LoVo (cell line): ENCODE measurements around the gene TRIL.

Experiments used
- DNase-seq: peaks from one replicate; pipeline ENCODE4 v3.0.0-alpha.2; 2016; ENCODE audit warnings: low spot score

The TRIL gene, protein sequence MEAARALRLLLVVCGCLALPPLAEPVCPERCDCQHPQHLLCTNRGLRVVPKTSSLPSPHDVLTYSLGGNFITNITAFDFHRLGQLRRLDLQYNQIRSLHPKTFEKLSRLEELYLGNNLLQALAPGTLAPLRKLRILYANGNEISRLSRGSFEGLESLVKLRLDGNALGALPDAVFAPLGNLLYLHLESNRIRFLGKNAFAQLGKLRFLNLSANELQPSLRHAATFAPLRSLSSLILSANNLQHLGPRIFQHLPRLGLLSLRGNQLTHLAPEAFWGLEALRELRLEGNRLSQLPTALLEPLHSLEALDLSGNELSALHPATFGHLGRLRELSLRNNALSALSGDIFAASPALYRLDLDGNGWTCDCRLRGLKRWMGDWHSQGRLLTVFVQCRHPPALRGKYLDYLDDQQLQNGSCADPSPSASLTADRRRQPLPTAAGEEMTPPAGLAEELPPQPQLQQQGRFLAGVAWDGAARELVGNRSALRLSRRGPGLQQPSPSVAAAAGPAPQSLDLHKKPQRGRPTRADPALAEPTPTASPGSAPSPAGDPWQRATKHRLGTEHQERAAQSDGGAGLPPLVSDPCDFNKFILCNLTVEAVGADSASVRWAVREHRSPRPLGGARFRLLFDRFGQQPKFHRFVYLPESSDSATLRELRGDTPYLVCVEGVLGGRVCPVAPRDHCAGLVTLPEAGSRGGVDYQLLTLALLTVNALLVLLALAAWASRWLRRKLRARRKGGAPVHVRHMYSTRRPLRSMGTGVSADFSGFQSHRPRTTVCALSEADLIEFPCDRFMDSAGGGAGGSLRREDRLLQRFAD

DNA sequence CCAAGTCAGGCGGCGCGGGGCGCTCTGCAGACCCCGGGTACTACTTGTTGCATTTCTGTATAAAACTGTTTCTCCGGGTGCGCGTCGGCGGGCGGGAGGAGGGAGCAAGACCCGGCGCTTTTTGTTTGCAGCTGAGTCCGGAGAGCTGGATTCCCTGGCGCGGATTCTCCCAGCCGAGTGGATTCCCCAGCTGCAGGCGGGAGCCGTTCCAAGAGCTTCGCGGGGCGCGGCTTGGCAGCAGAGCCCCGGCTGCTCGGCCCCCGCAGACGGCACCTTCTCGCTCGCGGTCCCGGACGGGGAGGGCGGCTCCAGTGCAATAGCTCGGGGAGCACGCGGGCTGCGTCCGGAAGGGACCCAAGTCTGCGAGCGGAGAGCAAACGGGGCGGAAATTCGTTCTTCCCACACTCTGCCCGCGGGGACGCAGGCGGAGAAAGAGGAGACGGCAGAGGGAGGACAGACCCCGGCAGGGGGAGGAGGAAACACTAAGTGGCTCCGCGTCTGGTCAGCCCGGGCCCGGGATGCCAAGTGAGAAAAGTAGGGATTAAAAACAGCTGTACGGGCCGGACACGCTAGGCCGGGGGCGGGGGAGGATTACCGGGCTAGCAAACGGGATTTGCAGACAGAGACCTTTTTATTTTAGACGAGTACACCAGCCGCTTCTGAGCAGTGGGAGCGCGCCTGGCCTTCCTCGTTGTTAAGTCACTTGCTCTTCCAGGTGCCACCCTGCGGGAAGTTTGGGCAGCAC is at the start of gene TRIL:
Gene TRIL (minus strand): TSS at position 96 of the 745 bp plus-strand sequence. CDS start 284 bp downstream, outside the sequence.
- DNase-seq: no peak

DNA sequence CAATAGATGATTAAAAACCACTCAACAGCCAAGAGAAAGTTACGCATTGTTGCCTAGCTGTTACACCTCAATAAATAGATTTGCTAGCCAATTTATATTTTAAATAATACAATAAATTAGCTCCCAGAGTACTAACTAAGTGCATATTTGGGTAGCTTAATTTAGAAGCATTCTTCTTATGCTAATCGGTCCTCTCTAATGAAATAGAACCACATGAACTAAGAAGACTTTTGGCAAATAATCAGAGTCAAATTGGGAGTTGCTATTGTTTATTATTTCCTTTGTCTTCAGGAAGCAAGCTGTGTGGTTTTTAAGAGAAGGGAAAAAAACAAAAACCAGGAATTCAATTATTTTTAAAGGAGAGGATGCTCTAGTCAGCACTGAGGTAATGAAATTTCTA is 49.0 kb upstream of the TRIL start:
- no peak for DNase-seq

DNA sequence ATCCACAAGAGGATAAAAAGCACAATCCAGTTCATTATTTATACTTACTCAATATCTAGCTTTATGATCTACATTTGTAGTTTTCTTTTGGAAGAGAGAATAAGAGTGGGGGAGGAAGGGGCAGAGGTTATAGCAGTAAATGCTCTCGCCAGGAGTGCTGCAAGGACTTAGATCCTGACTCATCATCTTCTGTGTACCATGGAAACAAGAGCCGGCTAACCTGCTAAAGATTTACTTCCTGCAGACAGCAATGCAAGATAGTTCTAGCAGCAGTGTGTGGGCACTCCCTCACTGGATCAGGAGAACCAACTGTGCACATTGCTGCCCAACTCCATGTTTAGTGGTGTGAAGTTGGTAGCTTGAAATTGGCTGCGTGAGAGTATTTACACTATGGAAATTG is 47.7 kb upstream of the TRIL start:
- no peak for DNase-seq

DNA sequence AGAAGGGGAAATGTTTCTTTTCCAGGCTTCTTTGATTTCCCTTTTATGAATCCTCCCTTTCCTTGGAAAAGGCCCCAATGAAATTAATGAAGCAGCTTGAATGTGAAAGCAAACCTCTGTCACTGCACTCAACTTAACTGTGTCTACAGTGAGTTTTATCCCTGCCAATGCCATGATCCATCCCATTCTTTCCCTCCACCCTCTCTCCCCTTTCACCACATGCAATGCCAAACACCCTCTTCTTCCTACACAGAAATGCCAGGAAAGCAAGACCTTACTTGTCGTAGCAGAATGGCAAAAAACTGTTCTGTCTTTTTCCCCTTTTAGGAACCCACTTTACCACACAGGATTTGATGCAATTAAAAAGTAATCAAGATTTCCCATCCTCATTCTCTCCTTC is 47.3 kb upstream of the TRIL start:
- no peak for DNase-seq

DNA sequence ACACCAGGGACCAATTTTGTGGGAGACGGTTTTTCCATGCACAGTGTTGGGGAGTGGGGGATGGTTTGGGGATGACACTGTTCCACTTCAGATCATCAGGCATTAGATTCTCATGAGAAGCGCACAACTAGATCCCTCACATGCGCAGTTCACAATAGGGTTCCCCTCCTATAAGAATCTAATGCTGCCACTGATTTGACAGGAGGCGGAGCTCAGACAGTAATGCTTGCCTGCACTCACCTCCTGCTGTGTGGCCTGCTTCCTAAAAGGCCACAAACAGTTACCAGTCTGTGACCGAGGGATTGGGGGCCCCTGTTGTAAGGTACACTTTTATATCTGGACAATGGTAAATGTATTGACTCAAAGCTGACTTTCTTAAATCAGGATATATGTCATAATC is 45.6 kb upstream of the TRIL start:
- no peak for DNase-seq

DNA sequence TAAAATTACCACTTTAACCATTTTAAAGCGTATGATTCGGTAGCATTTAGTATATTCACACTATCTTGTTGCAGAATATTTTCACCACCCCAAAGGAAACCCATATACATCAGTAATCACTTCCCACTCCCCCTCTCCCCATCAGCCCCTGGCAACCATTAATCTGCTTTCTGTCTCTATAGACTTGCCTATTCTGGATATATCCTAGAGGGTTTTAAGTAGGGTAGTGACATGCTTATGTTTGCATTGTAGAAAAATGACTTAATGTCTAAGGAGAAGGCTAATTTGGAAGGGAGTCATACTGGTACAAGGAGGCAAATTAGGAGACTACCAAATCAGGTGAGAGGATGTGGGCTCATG is 42.6 kb upstream of the TRIL start:
- no peak for DNase-seq

DNA sequence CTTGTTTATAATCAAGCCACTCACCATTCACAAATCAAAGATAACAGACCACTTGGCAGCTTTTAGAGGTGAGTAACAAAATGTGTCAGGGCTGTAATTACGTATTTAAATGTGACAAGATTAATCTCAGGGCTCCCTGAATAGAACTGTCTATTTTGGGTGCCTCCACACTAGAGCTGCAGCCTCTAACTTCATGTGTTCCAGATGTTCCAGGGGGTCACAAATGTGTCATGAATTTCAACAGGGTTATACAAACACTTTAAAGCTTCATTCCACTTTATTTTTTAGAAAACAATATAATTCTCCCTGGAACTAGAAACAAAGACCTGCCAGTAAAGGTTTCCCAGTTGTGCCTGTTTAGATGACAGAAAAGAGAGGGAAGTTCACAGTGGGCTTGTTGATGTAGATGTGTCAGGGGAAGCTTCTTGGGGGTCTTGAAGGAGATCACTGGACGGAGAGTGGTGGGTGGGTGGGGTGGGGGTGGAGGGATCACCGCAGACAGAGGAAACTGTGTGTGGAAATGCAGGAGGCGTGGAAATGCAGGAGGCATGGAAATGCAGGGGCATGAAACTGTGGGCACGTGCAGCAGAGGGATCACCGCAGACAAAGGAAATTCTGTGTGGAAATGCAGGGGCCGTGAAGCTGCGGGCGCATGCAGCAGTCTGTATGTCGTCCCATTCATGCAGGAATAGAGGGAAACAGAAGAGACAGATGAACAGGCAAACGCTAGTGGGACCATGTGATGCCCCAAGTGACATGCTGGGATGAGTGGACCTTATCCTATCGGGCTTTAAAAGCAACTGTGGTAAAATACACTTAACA is 42.0 kb upstream of the TRIL start:
- no peak for DNase-seq

DNA sequence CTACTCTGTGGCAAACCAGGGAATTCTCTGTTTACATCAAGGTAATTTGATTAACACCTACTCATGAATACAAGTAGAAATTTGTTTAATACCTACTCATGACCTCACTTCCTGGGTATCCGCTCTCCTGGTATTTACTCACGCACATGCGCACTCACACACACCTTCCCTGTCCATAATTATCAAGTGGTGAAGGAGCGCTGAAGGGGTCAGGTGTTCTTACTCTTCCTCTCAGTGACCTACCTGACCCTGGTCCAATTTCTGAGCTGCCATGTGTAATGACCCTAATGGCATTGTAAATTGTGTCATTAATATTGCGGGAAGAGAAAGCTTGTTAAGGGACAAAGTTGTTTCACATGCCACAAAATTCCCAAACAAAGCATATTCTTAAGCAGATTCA is 41.3 kb upstream of the TRIL start:
- no peak for DNase-seq

DNA sequence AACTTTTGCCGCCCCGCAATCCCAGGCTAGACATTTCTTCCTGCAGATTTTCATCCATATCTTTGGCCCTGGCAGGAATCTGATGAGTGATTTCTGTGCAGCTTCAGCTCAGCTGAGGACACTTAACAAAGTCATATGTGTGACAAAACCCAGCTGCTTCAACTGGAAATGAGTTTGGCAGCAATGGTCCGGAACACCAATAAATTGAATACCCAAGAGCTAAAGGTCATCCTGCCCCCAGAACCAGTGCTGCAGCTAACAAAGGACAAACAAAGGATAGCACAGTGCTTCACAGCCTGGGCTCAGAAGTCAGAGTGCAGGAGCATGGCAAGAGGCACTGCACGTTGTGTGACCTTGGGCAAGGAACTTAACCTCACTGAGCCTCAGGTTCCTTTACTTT is 40.0 kb upstream of the TRIL start:
- DNase-seq: no peak

DNA sequence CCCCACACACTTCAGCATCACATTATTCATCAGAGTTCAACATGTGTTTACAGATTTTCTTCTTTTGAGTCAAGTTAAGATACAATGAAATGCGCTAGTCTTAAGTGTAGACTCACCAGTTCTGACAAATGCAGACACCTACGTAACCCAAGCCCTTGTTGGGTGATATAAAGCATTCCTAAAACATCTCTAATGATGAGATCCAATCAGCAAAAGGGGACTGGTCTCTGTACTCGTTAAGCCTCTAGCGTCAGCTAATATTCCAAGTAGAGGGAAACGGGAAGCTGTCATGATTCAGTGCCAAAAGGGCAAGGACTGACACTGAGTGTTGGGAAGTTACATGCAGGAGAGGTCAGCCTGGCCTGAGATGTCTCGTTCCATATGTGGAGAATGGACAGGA is 38.7 kb upstream of the TRIL start:
- no peak for DNase-seq

DNA sequence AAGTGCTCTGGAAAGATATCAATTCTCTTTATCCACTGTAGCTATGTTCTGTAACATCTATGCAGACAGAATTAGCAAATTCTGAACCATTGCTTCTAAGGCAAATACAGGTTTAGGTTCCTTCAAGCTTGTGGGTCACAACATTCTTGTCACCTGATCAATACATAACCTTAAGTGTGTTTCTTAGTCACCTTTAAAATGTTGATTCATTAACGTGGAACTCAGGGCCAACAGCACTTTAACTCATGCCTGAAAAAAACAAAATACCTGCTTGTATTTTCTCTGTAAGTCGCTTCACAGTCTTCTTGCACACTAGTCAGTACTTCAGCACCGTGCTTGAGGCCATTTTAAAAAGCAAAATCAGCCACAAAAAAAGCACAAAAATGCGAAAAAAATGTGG is 35.2 kb upstream of the TRIL start:
- DNase-seq: no peak

DNA sequence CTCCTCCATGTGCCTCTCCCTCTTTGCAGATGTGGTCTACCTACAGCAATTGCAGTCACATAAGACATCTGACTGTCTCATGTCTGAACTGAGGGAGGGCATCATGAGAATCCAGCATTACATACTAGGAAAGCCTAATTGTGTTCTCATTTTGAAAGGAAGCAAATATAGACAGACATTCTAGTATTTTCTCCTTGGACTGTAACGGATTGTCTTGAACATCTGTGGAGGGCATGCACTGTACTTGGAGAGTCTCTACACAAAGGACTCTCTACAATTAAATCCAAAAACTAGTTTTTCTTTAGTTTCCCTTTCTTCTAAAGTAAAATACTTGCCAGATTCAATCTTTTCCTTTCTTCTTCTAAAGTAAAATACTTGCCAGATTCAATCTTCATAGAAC is 34.7 kb upstream of the TRIL start:
- DNase-seq: no peak

DNA sequence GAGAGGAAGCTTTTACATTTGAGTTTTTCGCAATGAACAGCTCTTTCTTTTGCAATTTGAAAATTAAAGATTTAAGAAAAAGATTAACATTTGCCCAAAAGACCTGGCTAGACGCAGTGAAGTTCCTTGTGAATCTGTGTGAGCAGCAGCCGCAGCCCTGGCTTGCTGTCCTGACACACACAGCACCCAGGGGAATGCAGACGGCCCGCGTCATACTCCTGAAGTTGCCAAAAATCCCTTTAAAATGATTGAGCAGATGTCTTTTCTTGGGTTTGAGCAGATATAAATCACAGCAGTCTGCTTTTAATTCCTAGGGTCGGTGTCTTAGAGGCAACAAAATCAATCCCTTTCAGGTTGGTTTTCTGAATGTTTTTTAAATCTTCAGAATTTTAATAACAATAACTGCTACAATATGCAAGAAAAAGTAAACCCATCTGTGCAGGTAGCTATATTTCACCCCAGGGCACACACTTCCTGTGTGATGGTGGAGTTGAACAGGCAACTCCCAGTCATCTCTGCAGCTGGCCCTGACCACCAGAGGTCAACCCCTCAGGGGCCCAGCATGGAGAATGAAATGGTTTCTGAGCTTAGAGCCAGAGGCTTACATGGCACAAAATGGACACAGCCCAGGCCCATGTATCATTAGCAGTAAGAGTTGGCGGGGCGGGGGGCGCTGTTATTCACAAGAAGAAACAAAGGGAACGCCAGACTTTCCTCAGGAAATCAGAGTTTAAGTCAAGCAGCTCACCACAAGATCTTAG is 32.2 kb upstream of the TRIL start:
- DNase-seq: no peak

DNA sequence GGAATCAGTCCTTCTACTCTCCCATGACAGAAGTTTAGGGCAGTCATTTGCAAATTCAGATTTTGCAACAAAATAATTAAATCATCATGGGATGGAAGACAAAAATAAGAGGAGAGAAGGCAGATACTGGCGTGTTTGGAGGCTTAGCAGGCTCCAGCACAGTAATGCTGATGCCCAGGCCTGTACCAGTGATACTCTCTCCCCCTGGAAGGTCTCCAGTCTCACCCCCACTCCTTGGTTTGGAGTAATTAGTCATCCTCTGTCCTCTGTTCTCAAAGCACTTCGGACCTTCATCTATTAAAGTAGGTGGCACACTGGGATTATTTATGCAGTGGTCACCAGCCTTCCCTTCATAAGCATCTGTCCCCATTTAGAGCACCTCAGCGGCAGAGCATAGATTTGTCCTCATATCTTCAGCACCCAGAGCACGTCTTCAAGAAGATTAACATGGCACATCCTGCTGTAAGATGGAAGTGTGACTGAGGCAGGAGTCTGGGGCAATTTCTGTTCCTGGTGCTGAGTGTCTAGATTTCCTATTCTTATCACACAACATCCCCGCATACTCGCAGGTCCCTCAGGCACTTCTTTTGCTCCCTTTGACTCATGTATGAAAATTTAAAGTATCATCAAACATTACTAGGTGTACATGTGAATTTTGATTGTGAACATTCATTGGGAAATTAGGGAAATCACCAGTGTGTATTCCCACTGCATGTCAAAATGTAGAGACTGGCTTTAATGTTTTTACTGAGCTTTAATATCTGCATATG is 31.3 kb upstream of the TRIL start:
- DNase-seq: no peak

DNA sequence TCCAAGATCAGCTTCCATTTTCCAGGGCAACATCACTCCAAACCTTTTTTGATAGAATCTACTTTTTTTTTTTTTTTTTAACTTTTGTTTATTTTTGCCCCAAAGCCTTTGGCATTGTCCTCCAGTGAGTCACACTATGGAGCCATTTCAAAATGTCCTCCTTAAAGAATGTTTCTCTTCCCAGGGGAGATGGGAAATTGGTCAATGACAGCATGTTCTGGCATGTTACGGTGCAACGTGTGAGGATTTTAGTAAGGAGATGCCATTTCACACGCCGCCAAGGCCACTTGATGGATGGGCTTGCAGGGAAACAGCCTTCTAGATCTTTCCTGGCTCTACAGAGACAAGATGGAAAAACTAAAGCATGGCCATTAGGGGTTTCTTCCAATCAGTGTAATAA is 30.7 kb upstream of the TRIL start:
- DNase-seq: no peak

DNA sequence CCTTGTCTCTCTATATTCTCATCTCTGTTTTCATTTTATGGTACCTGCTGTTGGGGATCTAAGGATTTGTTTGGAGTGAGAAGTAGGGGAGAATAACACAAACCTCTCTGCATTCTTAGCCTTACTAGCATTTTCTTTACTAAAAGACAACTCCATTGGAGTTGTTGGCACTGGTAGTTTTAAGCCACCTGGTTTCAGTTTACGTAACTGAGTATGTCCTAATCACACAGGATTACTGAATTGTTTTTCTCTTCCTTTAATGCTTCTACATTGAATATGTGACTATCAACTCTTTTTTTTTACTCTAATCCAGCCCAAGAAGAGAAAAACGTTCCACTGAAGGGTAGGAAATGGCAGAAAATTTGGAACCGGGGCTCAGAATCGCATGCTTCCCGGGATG is 30.0 kb upstream of the TRIL start:
- no peak for DNase-seq

DNA sequence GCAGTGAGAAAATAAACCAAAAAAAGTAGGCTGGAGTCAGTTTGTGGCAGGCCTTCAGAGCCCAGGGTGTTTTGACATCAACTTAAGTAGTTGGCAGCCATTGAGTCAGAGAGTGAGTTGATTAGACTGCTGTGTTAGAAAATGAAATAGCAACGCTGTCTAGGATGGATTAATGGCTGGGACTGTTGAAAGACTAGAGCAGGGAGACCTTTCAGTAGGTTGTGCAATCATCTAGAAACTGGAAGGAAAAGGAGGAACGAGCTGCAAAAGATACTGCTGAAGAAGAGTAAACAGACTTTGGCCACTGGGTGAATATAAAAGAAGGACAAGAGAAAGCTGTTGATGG is 28.6 kb upstream of the TRIL start:
- no peak for DNase-seq

DNA sequence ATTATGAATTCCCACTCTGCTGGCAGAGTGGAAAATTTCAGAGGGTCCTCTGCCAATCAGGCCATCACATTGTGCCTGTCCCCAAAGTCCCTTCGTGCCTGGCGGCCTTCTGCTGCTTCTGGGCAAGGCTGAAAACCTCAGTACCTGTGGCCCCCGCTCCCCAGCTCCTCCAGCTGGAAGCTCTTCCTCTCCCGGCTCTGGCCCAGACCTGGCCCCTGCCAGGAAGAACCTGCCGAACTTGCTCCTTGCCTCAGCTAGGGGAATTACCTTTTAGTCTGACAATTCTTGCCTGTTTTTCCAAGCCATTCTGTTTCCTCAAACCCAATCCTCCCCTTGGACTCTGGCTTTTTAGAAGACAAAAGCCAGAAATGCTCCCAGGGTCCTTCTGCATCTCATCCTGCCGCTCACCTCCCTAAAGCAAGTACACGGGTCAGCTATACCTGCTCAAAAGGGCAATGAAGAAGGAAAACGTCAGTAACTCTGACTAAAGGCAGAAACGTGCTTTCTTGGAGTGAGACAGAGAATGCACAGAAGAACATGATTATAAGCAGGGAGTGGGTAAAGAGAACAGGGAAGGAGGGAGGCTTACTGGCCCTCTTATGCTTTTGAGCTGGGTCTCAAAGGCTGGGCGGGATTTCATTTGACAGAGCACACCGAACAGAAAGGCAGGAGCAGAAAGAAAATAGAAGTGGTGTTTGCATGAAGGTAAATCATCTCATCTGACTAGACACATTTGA is 28.1 kb upstream of the TRIL start:
- DNase-seq: no peak

DNA sequence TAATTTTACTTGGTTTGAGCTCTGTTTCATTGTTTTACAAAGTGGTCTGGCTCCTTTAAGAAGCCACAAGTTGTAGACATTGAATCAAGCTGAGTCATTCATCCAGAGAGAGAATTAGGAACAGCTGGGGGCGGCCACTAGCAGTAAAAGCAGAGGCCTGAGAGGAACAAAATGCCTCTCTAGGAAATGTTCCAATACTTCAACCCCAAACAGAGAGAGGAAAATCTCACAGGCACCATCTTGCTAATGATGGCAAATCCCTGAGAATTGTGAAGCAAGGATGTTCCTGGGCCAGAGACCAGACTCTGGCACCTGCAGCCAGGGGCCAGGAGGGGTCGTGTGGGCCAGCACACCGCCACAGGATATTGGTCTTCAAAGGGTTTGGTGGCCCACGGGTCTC is 26.5 kb upstream of the TRIL start:
- peak; percentile 15 for DNase-seq

DNA sequence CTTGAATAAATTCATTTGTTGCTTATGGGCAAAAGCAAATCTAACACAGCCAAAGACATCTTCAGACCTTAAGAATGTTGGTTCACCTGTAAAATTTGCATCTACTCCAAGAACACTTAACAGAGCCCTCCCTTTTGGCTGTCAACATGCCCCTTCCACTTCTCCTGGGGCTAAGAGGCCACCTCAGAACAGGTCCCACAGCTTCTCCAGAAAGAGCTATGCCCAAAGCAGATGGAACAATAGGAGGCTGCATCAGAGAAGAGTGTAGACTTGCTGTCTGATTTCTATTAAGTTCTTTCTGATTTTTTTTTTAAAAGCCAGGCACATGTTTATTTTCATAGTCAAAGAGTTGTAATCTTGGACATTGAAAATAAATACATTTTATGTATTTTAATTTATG is 26.1 kb upstream of the TRIL start:
- DNase-seq: no peak
